ENCODE results near the gene CNP.
"Not testable (repeated sequence)": the region's sequence is repeated elsewhere in the genome, so short reads cannot be mapped to it uniquely, and the experiment has no call there.

DNA sequence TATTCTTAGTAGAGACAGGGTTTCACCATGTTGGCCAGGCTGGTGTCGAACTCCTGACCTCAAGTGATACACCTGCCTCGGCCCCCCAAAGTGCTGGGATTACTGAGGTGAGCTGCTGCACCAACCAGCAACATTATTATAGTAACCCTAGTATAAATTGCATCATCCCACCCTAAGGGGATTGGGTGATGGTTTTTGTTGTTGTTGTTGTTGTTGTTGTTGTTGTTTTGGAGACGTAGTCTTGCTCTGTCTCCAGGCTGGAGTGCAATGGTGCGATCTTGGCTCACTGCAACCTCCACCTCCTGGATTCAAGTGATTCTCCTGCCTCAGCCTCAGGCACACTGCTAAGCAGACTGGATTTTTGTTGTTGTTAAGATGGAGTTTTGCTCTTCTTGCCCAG lies 34.9 kb upstream of the CNP start:
- TF ChIP-seq, protein P1, sequence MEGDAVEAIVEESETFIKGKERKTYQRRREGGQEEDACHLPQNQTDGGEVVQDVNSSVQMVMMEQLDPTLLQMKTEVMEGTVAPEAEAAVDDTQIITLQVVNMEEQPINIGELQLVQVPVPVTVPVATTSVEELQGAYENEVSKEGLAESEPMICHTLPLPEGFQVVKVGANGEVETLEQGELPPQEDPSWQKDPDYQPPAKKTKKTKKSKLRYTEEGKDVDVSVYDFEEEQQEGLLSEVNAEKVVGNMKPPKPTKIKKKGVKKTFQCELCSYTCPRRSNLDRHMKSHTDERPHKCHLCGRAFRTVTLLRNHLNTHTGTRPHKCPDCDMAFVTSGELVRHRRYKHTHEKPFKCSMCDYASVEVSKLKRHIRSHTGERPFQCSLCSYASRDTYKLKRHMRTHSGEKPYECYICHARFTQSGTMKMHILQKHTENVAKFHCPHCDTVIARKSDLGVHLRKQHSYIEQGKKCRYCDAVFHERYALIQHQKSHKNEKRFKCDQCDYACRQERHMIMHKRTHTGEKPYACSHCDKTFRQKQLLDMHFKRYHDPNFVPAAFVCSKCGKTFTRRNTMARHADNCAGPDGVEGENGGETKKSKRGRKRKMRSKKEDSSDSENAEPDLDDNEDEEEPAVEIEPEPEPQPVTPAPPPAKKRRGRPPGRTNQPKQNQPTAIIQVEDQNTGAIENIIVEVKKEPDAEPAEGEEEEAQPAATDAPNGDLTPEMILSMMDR (IDR thresholded peaks at IDR 0.05): not testable (repeated sequence)
- TF ChIP-seq SIN3A (IDR thresholded peaks at IDR 0.05; ENCODE audit: borderline replicate concordance, insufficient read depth, low read depth, low read length); POLR2AphosphoS5 (IDR thresholded peaks at IDR 0.05; ENCODE audit: low read depth, low read length); TCF7L2 (IDR thresholded peaks at IDR 0.05; ENCODE audit: low read depth, low read length): not testable (repeated sequence)
- TF ChIP-seq, protein P2, sequence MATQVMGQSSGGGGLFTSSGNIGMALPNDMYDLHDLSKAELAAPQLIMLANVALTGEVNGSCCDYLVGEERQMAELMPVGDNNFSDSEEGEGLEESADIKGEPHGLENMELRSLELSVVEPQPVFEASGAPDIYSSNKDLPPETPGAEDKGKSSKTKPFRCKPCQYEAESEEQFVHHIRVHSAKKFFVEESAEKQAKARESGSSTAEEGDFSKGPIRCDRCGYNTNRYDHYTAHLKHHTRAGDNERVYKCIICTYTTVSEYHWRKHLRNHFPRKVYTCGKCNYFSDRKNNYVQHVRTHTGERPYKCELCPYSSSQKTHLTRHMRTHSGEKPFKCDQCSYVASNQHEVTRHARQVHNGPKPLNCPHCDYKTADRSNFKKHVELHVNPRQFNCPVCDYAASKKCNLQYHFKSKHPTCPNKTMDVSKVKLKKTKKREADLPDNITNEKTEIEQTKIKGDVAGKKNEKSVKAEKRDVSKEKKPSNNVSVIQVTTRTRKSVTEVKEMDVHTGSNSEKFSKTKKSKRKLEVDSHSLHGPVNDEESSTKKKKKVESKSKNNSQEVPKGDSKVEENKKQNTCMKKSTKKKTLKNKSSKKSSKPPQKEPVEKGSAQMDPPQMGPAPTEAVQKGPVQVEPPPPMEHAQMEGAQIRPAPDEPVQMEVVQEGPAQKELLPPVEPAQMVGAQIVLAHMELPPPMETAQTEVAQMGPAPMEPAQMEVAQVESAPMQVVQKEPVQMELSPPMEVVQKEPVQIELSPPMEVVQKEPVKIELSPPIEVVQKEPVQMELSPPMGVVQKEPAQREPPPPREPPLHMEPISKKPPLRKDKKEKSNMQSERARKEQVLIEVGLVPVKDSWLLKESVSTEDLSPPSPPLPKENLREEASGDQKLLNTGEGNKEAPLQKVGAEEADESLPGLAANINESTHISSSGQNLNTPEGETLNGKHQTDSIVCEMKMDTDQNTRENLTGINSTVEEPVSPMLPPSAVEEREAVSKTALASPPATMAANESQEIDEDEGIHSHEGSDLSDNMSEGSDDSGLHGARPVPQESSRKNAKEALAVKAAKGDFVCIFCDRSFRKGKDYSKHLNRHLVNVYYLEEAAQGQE (IDR thresholded peaks at IDR 0.05; ENCODE audit: insufficient read depth in 1 of 2, low read depth in 2 of 2, low read length in 1 of 2): not testable (repeated sequence)

Measured in Panc1 (cell line).